ENCODE results near the gene JOSD2. TPM values are rescaled to one million over a fixed set of nuclear protein-coding genes. Genes with fewer than 3 reads are reported as not detected.

The JOSD2 gene
- total RNA-seq, 1 experiment from 2014 or later: 40.9 TPM

DNA sequence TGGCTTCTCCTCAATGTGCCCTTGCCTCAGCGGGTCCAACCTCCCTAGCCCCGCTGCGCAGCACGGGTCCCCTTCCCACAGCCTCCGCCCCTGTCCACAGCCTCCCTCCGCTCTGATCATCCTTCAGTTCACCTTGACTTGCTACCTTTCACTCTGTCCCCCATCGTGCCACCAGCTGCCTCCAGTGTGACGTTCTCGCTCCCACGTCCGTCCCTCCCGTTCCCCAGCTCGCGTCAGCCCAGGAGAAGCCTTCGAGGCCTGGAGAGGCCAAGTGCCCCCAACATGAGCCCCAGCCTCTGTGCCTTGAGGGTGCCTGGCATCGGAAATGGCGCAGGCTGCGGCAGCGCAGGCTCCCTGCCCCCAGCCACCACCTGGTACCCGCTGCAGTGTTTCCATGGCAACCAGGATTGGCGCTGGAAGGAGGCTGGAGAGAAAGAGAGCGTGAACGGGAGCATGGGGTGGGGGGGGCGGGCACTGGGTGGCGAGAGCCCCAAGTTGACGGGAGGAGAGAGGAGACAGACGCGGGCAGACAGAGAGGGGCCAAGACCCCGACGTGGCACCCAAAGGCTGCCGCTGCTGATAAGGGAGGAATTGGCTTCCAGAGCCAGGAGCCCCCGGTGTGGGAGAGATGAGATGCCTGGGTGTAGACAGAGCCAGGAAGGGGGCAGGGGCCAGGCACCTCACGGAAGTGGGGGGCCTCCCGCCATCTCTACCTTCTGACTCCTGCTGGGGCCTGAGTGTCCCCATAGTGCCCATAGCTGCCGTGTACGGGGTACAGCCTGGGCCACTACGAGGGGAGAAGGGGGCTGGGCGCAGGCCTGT is 3.6 kb upstream of the JOSD2 start:
- ATAC-seq (no peak), DNase-seq (ENCODE audit: low read depth, low spot score) (no peak)
- H2AFZ ChIP-seq (ENCODE audit: low read depth, low read length, poor library complexity, severe bottlenecking): no peak overlapping the region
- no peak overlapping the region for H3K9ac ChIP-seq (ENCODE audit: low read length)
- TF ChIP-seq YY1 (IDR thresholded peaks at IDR 0.05; ENCODE audit: extremely low read depth, insufficient replicate concordance, low read depth, low read length) (no peak), JUND (IDR thresholded peaks at IDR 0.05) (no peak), SP1 (IDR thresholded peaks at IDR 0.05; ENCODE audit: low read depth) (no peak), EZH2phosphoT487 (IDR thresholded peaks at IDR 0.05; ENCODE audit: borderline replicate concordance) (no peak), ZFX (IDR thresholded peaks at IDR 0.05) (no peak), ELF1 (IDR thresholded peaks at IDR 0.05; ENCODE audit: borderline replicate concordance, low read depth) (no peak), ZNF274 (IDR thresholded peaks at IDR 0.05; ENCODE audit: low read depth, low read length) (no peak), POLR2A (IDR thresholded peaks at IDR 0.05; ENCODE audit: borderline replicate concordance, extremely low read depth, insufficient read depth, insufficient read length) (no peak), CEBPB (IDR thresholded peaks at IDR 0.05; ENCODE audit: low read depth) (no peak), TCF7L2 (IDR thresholded peaks at IDR 0.05; ENCODE audit: borderline replicate concordance, extremely low read depth, insufficient read depth, insufficient read length) (no peak)
- TF ChIP-seq, protein P1, sequence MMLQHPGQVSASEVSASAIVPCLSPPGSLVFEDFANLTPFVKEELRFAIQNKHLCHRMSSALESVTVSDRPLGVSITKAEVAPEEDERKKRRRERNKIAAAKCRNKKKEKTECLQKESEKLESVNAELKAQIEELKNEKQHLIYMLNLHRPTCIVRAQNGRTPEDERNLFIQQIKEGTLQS (IDR thresholded peaks at IDR 0.05): no peak
- TF ChIP-seq, protein P2, sequence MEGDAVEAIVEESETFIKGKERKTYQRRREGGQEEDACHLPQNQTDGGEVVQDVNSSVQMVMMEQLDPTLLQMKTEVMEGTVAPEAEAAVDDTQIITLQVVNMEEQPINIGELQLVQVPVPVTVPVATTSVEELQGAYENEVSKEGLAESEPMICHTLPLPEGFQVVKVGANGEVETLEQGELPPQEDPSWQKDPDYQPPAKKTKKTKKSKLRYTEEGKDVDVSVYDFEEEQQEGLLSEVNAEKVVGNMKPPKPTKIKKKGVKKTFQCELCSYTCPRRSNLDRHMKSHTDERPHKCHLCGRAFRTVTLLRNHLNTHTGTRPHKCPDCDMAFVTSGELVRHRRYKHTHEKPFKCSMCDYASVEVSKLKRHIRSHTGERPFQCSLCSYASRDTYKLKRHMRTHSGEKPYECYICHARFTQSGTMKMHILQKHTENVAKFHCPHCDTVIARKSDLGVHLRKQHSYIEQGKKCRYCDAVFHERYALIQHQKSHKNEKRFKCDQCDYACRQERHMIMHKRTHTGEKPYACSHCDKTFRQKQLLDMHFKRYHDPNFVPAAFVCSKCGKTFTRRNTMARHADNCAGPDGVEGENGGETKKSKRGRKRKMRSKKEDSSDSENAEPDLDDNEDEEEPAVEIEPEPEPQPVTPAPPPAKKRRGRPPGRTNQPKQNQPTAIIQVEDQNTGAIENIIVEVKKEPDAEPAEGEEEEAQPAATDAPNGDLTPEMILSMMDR (IDR thresholded peaks at IDR 0.05 in 2 of 3, conservative IDR thresholded peaks at IDR 0.05 in 1 of 3; ENCODE audit: borderline replicate concordance in 1 of 3, insufficient read depth in 1 of 3, low read depth in 2 of 3, low read length in 2 of 3): no peak
- H3K4me1 ChIP-seq (ENCODE audit: control insufficient read depth in 1 of 2, insufficient read depth in 2 of 2, low read length in 2 of 2): peaks cover 3 to 15% of the 10 kb centered on the region in 2 experiments; a peak in 3 of 4 replicates
- peaks cover 8% of the 10 kb centered on the region; the same call in 1 of the 2 replicates for H3K79me2 ChIP-seq (ENCODE audit: insufficient read depth, low read length)
- H3K9me2 ChIP-seq (ENCODE audit: insufficient read depth): no peaks in the 10 kb centered on the region
- H3K27me3 ChIP-seq (ENCODE audit: insufficient read depth, low read length): no peaks in the 10 kb centered on the region
- no peaks in the 10 kb centered on the region for H3K36me3 ChIP-seq (ENCODE audit: control insufficient read depth in 1 of 2, insufficient read depth in 2 of 2, low read length in 2 of 2)
- no peaks in the 10 kb centered on the region for H3K9me3 ChIP-seq (ENCODE audit: control insufficient read depth in 1 of 2, insufficient read depth in 1 of 2, low read depth in 1 of 2, low read length in 2 of 2)
- H3K4me2 ChIP-seq (ENCODE audit: low read length): no peak overlapping the region
- H3K27ac ChIP-seq (ENCODE audit: low read depth, low read length): no peak overlapping the region
- no peak overlapping the region for H3K4me3 ChIP-seq (replicated peaks in 1 of 2; ENCODE audit: low read depth in 1 of 2, low read length in 2 of 2)
- H4K20me1 ChIP-seq (ENCODE audit: insufficient read depth): no peaks in the 10 kb centered on the region
- POLR2A ChIA-PET: no interaction called here
- BruUV-seq (replicated peaks): no TSS peak
- intact Hi-C loops (cut with micrococcal nuclease): no loop called here
- RAD21 ChIA-PET (ENCODE audit: low non-redundant PET in 1 of 2, low total read pairs in 2 of 2, uncharacterized antibody in 2 of 2, unreplicated experiment in 2 of 2): no interaction called here
- CTCF ChIA-PET: no interaction called here

Data from HCT116 (cell line).